Activated T-cell treated with anti-CD3 and anti-CD28 coated beads for 24 hours (primary cell): ENCODE data around the gene GPR42.
A peak's percentile ranks its signal among the peaks of the same experiment; 100 is the strongest.
"Not testable (repeated sequence)": the region's sequence is repeated elsewhere in the genome, so short reads cannot be mapped to it uniquely, and the experiment has no call there.

ENCODE experiments used
- DNase-seq: peaks from one replicate; pipeline ENCODE4 v3.0.0-alpha.2; 2020; ENCODE audit warnings: low read depth

Gene GPR42

GRCh38 chr19:35396240-35396885, 25.5 kb downstream of the GPR42 start:
- no peak for DNase-seq

DNA sequence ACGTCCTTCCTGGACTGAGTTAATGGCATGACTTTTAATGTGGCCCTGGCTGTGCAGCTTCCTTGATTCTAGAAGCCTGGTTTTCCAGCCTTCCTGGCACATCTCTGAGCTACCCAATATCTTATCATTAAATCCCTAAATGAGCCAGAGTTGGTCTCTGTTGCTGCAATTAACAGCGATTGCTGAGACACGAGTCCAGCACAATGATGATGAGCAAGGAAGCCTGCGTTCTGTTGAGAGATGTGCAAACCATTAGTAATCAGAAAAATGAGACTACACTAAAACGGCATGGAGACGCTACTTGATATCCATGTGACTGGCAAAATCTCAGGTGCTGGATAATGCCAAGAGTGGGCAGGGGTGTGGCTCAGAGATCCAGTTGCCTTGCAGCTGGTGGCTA, 26.2 kb downstream of the GPR42 start:
- DNase-seq, result no peak

DNA sequence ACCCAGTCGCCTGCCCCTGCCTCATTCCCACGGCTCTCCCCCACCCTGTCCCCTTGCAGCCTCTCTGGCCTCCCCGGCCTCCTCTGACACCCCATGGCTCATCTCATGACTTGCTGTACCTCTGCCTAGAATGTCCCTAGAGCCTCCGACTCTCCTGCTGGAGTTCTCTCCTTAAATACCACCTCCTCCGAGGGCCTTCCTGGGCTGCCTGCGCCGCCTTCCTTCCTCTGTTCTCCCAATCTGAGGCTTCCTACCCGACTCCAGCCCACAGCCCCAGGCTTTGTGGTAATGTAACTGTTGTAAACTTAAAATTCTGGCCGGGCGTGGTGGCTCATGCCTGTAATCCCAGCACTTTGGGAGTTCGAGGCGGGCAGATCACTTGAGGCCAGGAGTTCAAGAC, 27.7 kb downstream of the GPR42 start:
- no peak for DNase-seq

GRCh38 chr19:35399231-35399630, 28.4 kb downstream of the GPR42 start:
- DNase-seq, result no peak

- no peak for DNase-seq
Measured at GRCh38 chr19:35399948-35400772, 29.3 kb downstream of the GPR42 start.

DNA sequence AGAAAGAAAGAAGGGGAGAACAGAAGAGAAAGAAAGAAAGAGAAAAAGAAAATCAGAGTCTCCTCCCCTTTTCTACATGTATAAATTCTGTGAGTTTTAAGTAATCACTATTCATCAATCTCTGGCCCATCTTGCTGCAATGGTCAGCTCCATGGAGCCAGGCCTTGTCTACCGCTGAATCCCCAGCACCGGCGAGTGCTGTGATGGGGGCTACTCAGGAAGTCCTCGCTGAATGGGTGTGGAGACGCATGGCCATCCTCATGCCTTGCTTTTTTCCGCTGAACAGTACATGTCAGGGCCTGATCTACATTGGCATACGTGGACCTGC, 29.9 kb downstream of the GPR42 start:
- no peak for DNase-seq

DNA sequence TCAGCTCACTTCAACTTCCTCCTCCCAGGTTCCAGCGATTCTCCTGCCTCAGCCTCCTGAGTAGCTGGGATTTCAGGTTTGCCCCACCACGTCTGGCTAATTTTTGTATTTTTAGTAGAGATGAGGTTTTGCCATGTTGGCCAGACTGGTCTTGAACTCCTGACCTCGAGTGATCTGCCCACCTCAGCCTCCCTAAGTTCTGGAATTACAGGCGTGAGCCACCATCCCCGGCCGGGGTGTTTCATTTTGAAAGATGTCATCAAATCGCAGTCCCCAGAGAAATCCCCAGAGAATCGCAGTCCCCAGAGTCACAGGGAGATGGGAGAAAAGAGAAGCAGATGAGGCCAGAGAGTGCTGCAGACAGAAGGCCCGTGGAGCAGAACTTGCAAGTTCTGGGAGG, 30.5 kb downstream of the GPR42 start:
- DNase-seq, result not testable (repeated sequence)

DNA sequence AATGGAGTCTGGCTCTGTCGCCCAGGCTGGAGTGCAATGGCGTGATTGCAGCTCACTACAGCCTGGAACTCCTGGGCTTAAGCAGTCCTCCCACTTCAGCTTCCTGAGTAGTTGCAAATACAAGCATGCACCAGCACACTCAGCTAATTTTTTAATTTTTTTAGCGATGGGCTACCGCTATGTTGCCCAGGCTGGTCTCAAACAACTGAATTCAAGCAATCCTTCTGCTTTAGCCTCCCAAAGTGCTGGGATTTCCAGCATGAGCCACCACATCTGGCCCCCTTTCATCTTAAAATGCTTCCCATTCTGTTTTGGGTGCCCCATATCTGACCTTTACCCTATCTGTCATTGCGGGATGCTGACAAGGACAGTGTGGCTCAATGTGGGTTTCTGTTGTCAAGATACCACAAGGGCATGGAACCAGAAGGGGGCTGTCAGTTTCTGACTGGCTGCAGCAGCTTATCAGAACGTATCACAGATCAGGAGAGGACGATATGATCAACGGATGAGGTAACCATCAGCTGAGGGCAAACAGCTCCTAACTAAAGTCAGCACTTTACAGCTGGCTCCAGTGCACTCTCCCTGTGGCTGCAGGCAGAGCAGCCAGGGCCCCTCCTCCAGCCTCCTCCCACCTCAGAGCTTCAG, 32.4 kb downstream of the GPR42 start:
- DNase-seq, result no peak

GRCh38 chr19:35404879-35405622, 34.2 kb downstream of the GPR42 start:
- peak; percentile 36 for DNase-seq

DNA sequence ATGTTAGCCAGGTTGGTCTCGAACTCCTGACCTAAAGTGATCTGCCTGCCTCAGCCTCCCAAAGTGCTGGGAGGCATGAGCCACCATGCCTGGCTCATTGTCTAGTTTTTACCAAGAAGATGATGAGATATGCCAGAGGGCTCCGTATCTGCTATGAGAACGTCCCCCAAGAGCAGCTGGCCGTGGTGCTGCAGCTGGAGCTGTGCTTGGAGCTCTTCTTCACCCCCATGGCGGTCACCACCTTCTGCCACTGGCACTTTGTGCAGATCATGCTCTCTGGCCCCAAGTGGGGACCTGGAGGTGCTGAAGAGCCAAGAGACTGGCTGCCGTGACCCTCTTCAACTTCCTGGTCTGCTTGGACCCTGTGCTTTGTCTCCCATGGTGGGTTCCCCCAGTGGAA, 36.8 kb downstream of the GPR42 start:
- no peak for DNase-seq

- no peak for DNase-seq
Measured at GRCh38 chr19:35408284-35409171, 37.7 kb downstream of the GPR42 start.

- DNase-seq, result no peak
Measured at GRCh38 chr19:35409191-35409590, 38.3 kb downstream of the GPR42 start.

- no peak for DNase-seq
Measured at GRCh38 chr19:35410487-35410886, 39.6 kb downstream of the GPR42 start.

- no peak for DNase-seq
Measured at GRCh38 chr19:35414442-35414841, 43.6 kb downstream of the GPR42 start.

GRCh38 chr19:35416331-35416730, 45.5 kb downstream of the GPR42 start:
- no peak for DNase-seq

DNA sequence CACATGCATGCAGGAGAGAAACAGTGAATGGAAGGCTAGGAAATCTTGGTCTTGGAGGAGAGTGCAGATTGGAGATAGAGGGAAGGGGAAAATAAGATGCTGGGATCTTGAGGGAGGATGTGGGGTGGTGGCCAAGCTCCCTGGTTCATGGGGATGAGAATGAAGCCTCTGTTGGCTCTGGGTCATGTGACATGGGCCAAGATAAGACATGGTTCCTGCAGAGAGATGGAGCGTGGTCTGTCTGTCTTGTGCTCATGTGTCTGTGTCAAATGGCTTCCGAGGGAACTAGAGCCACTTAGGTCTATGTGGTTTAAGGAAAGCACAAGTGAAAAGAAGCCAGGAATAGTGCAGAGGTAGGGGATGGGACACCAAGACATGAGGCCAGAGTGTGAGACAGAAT, 46.4 kb downstream of the GPR42 start:
- no peak for DNase-seq

DNA sequence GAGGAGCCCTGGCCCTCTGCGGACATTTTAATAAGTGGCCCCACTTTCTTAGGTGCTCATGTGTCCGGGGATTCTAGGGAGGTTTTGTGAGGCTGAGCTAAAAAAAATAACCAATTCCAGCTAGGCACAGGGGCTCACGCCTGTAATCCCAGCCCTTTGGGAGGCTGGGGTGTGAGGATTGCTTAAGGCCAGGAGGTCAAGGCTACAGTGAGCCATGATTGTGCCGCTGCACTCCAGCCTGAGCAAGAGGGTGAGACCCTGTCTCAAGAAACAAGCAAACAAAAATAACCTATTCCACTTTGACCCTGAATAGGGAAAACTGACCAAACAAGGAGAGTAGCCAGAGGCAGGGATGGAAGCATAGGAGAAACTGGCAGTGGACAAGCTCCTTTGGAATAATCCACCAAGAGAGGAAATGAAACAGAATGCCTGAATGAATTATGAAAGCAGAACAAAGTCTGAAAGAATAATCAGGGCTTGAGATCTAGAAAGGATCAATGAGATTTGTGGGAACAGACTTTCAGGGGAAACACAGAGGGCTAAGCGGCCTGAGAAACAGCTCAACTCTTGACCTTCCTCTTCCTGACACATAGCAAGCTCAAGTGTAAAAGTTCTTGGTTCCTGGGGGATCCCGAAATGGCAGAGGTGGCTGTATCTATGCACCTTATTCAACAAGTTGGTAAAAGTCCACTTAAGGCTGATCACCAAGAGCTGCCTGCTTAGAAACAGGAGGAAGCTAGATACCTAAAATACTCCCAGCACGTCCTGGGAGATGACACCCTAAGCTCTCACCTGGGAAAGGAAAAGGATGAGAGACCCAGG, 47.1 kb downstream of the GPR42 start:
- DNase-seq, result no peak

DNA sequence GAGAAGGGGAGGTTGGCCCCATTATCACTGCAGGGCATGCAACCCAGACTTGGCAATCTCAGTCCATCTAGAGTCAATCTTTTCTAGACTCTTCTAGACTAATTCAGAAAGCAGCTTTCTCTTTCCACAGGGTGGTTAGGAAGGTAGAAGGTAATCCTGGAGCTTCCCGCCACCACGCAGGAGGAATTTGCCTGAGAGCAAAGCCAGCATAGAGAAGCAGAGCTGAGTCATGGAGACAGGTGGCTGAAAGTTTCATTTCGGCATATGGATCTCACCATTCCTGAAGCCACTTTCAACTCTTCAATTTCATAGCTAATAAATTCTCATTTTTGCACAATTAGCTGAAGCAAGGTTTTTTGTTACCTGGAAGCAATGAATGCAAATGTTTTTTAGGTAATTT, 48.2 kb downstream of the GPR42 start:
- DNase-seq, result no peak

GRCh38 chr19:35419805-35420204, 48.9 kb downstream of the GPR42 start:
- DNase-seq, result no peak

GRCh38 chr19:35421362-35421761, 50.5 kb downstream of the GPR42 start:
- no peak for DNase-seq
